Lower lobe of right lung (tissue), 2 donors: ENCODE data around the gene FADS6. TPM values are rescaled to one million over a fixed set of nuclear protein-coding genes. Genes with fewer than 3 reads are reported as not detected.
"Not testable (repeated sequence)": the region's sequence is repeated elsewhere in the genome, so short reads cannot be mapped to it uniquely, and the experiment has no call there.

Experiments used
- ATAC-seq, 2 donors: fragments of 200-7000 bp; cut with Tn5 transposase; one replicate each; pipeline ENCODE4 v1.9.1; 2020 to 2022; ENCODE audit warnings: mild to moderate bottlenecking in 2 of 2, moderate library complexity in 2 of 2
- DNase-seq: peaks from one replicate; pipeline ENCODE4 v3.0.0-alpha.2; 2020
- H3K27ac ChIP-seq: fragments of 200-600 bp; one replicate; pipeline ENCODE4 v1.8.0; 2022
- H3K27me3 ChIP-seq: fragments of 200-600 bp; one replicate; pipeline ENCODE4 v1.8.0; 2022; ENCODE audit warnings: low read depth
- H3K36me3 ChIP-seq: fragments of 200-600 bp; one replicate; pipeline ENCODE4 v1.8.0; 2022; ENCODE audit warnings: mild to moderate bottlenecking
- H3K4me1 ChIP-seq: fragments of 200-600 bp; one replicate; pipeline ENCODE4 v1.8.0; 2022
- H3K4me3 ChIP-seq: fragments of 200-600 bp; one replicate; pipeline ENCODE4 v1.8.0; 2022; ENCODE audit warnings: mild to moderate bottlenecking
- H3K9me3 ChIP-seq: fragments of 200-600 bp; one replicate; pipeline ENCODE4 v1.8.0; 2022
- CTCF ChIP-seq: fragments of 200-600 bp; IDR thresholded peaks from one replicate; pipeline ENCODE4 v1.8.0; 2022; ENCODE audit warnings: antibody characterized with exemption, mild to moderate bottlenecking
- intact Hi-C: fragments of 100-400 bp; cut with DNase I; formaldehyde crosslinking; loops from one replicate; pipeline ENCODE4 v1.11.0; 2022
- total RNA-seq: library from RNA; stranded (reverse); fragmentation: NEBNext Ultra II Directional; extraction: Animal tissue kit (Norgen Biotek cat#: 25700); gene quantifications from one replicate; pipeline ENCODE4 v1.2.1, GENCODE V29; 2021
- donor health status: DM: no; HTN: yes; CAD: no; lungs with severe emphysema.

The FADS6 gene
- total RNA-seq, 1 donor from 2014 or later = not detected

- Histone ChIP-seq H3K36me3 (no peaks in the 10 kb centered on the region), H3K27ac (no peak overlapping the region), H3K27me3 (peaks cover 3% of the 10 kb centered on the region), H3K4me3 (no peak overlapping the region), H3K4me1 (no peaks in the 10 kb centered on the region), H3K9me3 (no peaks in the 10 kb centered on the region)
- intact Hi-C loops = no loop called here
- DNase-seq (no peak), ATAC-seq (no peak)
- no peak for TF ChIP-seq CTCF
Observed at GRCh38 chr17:74907012-74907411, 13.6 kb upstream of the FADS6 start.

- H3K9me3 ChIP-seq, H3K4me3 ChIP-seq, H3K27ac ChIP-seq, DNase-seq, intact Hi-C loops, H3K4me1 ChIP-seq, H3K36me3 ChIP-seq, H3K27me3 ChIP-seq, ATAC-seq: not testable (repeated sequence)
Observed at GRCh38 chr17:74906214-74906793, 12.9 kb upstream of the FADS6 start.

GRCh38 chr17:74904687-74905409 lies 11.4 kb upstream of the FADS6 start:
- Histone ChIP-seq H3K27me3 (peaks cover 3% of the 10 kb centered on the region), H3K4me1 (no peaks in the 10 kb centered on the region), H3K9me3 (no peaks in the 10 kb centered on the region), H3K27ac (no peak overlapping the region), H3K4me3 (no peak overlapping the region), H3K36me3 (no peaks in the 10 kb centered on the region)
- TF ChIP-seq CTCF = no peak
- ATAC-seq (no peak), DNase-seq (no peak)
- intact Hi-C loops = no loop called here

GRCh38 chr17:74903671-74904070 lies 10.2 kb upstream of the FADS6 start:
- H3K4me3 ChIP-seq = no peak overlapping the region
- H3K36me3 ChIP-seq = no peaks in the 10 kb centered on the region
- H3K27me3 ChIP-seq = peaks cover 3% of the 10 kb centered on the region
- no peak for ATAC-seq
- no peaks in the 10 kb centered on the region for H3K9me3 ChIP-seq
- no peaks in the 10 kb centered on the region for H3K4me1 ChIP-seq
- intact Hi-C loops = no loop called here
- TF ChIP-seq CTCF = no peak
- DNase-seq = no peak
- no peak overlapping the region for H3K27ac ChIP-seq

GRCh38 chr17:74903034-74903433 lies 9.6 kb upstream of the FADS6 start:
- ATAC-seq = no peak
- Histone ChIP-seq H3K4me1 (no peaks in the 10 kb centered on the region), H3K4me3 (no peak overlapping the region), H3K36me3 (no peaks in the 10 kb centered on the region), H3K27me3 (peaks cover 3% of the 10 kb centered on the region), H3K9me3 (no peaks in the 10 kb centered on the region), H3K27ac (no peak overlapping the region)
- intact Hi-C loops = no loop called here
- no peak for DNase-seq
- no peak for TF ChIP-seq CTCF

GRCh38 chr17:74901353-74902135 lies 8.1 kb upstream of the FADS6 start:
- H3K27me3 ChIP-seq = peaks cover 3% of the 10 kb centered on the region
- TF ChIP-seq CTCF = no peak
- no peak for DNase-seq

More at GRCh38 chr17:74901353-74902135, 8.1 kb upstream of the FADS6 start:
- Histone ChIP-seq H3K4me1 (no peaks in the 10 kb centered on the region), H3K27ac (no peak overlapping the region), H3K9me3 (no peaks in the 10 kb centered on the region), H3K36me3 (no peaks in the 10 kb centered on the region), H3K4me3 (no peak overlapping the region)
- intact Hi-C loops = no loop called here
- no peak for ATAC-seq
